Kidney capillary endothelial cell (primary cell): ENCODE results near the gene TMEM181.

Experiments
- DNase-seq: peaks from one replicate; pipeline ENCODE4 v3.0.0-alpha.2; 2018; ENCODE audit warnings: low spot score

TMEM181 gene

GRCh38 chr6:158565122-158565429 is 5.2 kb downstream of the TMEM181 start:
- DNase-seq = no peak

- no peak for DNase-seq
Measured at GRCh38 chr6:158565482-158566040, 5.7 kb downstream of the TMEM181 start.

DNA sequence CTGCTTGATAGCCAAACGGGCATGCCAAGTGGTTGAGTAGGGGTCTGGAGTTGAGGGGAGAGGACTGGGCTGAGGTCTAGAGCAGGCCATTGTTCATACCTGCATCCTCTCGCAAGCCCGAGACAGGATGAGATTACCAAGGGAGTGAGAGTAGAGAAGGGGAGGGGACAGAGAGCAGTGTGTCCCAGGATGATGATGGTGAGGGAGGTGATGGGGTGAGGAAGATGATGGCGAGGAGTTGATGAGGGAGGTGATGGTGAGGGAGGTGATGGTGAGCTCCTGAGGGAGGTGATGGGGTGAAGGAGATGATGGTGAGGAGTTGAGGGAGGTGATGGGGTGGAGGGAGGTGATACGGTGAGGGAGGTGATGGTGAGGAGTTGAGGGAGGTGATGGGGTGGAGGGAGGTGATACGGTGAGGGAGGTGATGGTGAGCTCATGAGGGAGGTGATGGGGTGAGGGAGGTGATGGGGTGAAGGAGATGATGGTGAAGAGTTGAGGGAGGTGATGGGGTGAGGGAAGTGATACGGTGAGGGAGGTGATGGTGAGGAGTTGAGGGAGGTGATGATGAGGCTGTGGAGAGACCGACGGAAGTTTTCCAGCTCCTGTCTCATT is 6.4 kb downstream of the TMEM181 start:
- no peak for DNase-seq

GRCh38 chr6:158567152-158567551 is 7.3 kb downstream of the TMEM181 start:
- no peak for DNase-seq

GRCh38 chr6:158567871-158568401 is 8.0 kb downstream of the TMEM181 start:
- DNase-seq = no peak

- no peak for DNase-seq
Measured at GRCh38 chr6:158568549-158568948, 8.7 kb downstream of the TMEM181 start.

DNA sequence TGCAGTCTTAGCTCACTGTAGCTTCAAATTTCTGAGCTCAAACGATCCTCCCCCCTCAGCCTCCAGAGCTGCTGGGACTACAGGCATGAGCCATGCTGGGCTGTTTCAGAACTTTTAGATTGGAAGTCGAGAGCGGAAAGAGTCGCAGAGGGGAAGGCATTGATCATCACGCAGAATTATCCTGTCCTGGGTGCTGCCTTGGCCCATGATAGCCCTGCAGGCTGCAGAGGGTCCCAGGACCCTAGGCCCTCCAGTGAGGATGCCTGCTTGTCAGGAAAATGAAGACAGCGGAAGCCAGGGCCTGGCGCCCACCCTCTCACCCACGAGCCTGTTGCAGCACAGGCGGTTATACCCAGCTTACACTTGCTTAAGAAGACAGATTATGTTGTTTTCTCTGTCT is 9.1 kb downstream of the TMEM181 start:
- no peak for DNase-seq

- DNase-seq = no peak
Measured at GRCh38 chr6:158570681-158570962, 10.7 kb downstream of the TMEM181 start.

GRCh38 chr6:158571826-158572652 is 12.1 kb downstream of the TMEM181 start:
- no peak for DNase-seq

- DNase-seq = no peak
Measured at GRCh38 chr6:158572653-158573541, 13.0 kb downstream of the TMEM181 start.

DNA sequence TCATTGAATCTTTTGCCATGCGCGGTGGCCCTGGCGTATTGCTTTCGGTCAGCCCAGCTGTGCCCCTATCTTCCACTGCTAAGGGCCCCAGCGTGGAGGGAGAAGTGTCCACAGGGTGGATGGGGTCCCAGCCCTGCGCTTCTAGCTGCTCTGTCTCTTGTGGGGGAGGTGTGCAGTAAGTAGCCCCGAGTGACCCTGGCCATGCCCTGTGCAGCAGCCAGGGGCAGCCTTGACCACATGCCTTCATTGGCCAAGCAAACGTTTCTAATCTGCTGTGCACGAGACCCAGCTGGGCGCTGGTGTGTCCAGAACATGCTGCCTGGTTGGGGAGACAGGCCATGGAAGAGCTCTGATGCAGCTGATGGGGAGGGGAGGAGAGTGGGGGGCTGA is 13.6 kb downstream of the TMEM181 start:
- DNase-seq = no peak

- DNase-seq = no peak
Measured at GRCh38 chr6:158574800-158575199, 14.9 kb downstream of the TMEM181 start.

- DNase-seq = no peak
Measured at GRCh38 chr6:158575550-158575949, 15.7 kb downstream of the TMEM181 start.

GRCh38 chr6:158584236-158584651 is 24.4 kb downstream of the TMEM181 start:
- DNase-seq = no peak

DNA sequence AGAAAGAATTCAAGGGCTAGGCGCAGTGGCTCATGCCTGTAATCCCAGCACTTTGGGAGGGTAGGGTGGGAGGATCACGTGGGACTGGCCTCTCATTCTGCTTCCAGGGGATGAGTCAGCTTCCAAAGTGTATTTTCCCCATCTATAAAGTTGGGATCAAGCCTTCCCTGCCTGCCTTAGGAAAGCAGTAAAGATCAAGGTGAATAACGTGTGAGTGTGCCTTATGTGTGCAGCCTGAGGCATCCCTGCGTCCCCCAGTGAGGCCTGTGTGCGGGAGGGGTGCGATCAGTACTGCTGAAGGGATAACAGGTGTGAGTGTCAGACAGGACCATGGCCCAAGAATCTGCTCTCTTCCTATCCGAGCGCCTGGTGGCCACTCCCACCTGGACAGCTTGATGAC is 26.8 kb downstream of the TMEM181 start:
- no peak for DNase-seq

GRCh38 chr6:158589366-158589765 is 29.5 kb downstream of the TMEM181 start:
- DNase-seq = no peak

DNA sequence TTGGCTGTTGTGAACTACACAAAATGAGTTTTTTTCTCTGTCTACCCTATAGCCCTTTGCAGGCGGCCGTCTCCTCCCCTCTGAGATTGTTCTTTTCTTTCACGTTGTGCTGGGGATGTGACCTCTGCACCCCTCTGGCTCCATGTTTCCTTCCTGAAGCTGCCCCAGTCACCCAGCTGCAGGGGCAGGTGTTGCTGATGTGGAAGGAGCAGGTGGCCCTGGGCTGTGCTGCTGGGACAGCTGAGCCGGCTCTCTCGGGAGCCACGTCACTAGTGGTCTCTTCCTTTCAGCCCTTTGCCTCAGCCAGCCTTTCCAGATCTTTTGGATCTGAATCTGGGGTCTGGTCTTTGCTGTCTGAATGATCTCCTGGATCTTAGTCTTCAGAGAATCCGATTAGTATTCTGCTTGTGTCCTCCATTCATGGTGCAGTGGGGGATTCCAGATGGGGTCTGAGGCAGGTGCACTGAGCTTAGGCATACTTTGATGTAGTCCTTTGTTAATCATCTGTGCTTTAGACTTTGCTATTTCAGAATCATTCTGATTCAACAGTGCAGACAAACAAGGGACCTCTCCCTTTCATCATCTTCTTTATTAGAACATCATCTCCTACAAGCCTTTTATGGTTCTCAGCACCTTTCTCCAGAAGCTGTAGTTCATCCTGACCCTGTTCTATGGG is 31.4 kb downstream of the TMEM181 start:
- DNase-seq = no peak

DNA sequence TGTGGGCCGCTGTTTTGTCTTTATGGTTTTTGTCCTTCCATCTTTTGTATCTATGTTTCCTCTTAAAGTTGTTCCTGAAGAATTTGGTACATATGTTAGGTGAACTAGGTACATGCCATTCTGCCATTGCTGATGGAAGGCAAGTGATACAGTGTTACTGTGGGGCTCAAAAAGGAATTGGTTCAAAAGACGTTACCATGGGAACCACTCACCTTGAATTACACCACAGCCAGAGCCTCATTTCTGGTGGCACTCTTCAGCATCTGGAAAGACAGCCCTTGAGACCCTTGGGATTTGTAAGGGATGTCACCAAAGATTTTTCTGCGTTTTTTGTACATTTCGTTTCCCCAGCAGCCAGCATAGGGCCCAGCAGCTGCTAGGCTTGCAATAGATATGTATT is 31.9 kb downstream of the TMEM181 start:
- no peak for DNase-seq

DNA sequence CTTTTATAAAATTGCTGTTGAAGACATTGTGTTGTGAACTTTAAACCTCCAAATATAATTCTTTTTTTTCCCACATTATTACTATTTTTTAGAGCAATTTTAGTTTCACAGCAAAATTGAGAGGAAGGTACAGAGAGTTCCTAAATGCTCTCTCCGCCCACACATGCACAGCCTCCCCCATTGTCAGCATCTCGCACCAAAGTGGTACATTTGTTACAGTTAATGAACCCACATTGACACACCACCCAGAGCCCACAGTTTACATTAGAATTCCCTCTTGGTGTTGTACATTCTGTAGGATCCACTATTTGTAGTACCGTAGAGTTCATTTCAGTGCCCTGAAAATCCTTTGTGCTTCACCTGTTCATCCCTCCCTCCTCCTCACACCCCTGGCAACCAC is 33.8 kb downstream of the TMEM181 start:
- DNase-seq = no peak

DNA sequence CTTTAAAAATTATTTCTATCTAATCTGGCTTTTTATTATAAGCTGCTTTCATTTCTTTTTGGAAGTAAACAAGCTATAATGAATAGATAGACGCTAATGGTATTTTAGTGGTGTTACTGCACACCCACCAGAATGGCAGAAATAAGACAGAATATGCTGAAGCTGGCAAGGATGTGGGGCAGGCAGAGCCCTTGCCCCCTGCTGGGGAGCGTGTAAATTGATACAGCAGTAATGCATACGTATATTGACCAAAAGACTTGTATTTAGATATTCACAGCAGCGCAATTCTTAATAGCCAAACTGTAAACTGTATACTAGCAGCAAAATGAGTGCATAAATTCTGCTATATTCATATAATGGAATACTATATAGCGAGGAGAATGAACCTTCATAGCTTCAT is 35.3 kb downstream of the TMEM181 start:
- DNase-seq = no peak

DNA sequence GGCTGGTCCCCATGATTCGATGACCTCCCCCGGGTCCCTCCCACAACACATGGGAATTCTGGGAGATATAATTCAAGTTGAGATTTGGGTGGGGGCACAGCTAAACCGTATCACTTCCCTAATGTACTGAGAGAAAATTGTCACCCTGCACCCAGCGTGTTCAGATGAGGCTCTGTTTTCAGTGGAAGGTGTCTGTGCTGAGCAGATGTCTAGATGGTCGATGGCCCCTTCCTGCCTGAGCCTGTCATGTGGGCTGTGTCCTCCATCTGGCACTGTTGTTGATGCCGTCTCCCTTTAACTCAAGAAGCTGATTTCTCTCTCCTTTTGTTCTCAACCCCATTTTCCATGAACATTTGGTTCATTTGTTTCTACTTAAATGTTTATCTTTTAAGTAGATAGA is 37.0 kb downstream of the TMEM181 start:
- DNase-seq = no peak

DNA sequence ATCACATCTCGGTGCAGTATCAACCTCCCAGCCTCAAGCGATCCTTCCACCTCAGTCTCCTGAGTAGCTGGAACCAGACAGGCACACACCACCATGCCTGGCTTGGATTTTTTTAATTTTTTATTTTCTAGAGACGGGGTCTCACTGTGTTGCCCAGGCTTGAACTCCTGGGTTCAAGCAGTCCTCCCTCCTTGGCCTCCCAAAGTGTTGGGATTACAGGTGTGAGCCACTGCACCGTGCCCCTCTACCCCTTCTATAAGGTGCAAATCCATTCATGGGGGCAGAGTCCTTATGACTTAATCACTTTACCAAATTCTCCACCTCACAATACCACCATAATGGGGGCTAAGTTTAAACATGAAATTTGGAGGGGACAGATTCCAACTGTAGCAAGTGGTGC is 37.7 kb downstream of the TMEM181 start:
- DNase-seq = no peak
